A549 (cell line): ENCODE results near the gene GTF2H2C.
"Not testable (repeated sequence)": the region's sequence is repeated elsewhere in the genome, so short reads cannot be mapped to it uniquely, and the experiment has no call there.

Source experiments
- MYC ChIP-seq: IDR thresholded peaks from 2 replicates; pipeline ENCODE4 v1.6.1; 2012; ENCODE audit warnings: mild to moderate bottlenecking, inconsistent platforms, low read length, improper control_type of control experiment, borderline replicate concordance
- TF ChIP-seq, protein P1 (sequence below): fragments of >200 bp; sonication (Bioruptor Twin); formaldehyde crosslinking; IDR thresholded peaks from 3 replicates; pipeline ENCODE4 v1.5.1; 2016

DNA sequence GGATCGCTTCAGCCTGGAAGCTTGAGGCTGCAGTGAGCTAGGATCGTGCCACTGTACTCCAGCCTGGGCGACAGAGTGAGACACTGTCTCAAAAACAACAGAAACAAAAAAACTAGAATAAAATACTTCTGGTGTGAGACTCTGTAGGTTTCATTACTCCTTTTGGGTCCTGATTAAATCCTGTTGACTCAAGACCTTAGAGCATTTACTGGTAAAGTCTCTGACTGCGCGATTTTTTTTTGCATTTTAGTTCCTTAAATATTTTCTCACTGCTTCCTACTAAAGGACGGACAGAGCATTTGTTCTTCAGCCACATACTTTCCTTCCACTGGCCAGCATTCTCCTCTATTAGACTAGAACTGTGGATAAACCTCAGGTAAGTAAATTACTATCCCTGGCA lies 46.8 kb downstream of the GTF2H2C start:
- TF ChIP-seq, protein P1, sequence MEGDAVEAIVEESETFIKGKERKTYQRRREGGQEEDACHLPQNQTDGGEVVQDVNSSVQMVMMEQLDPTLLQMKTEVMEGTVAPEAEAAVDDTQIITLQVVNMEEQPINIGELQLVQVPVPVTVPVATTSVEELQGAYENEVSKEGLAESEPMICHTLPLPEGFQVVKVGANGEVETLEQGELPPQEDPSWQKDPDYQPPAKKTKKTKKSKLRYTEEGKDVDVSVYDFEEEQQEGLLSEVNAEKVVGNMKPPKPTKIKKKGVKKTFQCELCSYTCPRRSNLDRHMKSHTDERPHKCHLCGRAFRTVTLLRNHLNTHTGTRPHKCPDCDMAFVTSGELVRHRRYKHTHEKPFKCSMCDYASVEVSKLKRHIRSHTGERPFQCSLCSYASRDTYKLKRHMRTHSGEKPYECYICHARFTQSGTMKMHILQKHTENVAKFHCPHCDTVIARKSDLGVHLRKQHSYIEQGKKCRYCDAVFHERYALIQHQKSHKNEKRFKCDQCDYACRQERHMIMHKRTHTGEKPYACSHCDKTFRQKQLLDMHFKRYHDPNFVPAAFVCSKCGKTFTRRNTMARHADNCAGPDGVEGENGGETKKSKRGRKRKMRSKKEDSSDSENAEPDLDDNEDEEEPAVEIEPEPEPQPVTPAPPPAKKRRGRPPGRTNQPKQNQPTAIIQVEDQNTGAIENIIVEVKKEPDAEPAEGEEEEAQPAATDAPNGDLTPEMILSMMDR, result not testable (repeated sequence)
- TF ChIP-seq MYC, result not testable (repeated sequence)
